Stimulated activated CD8-positive, alpha-beta memory T cell treated with anti-CD3 and anti-CD28 coated beads, Interleukin-7, amount 100 ng/mL, for 4 hours (primary cell): ENCODE data around the gene CASP9.

Experiments used
- DNase-seq, 2 donors: peaks; one replicate each; pipeline ENCODE4 v3.0.0-alpha.2; 2020; ENCODE audit warnings: low read depth in 2 of 2

The CASP9 gene

DNA sequence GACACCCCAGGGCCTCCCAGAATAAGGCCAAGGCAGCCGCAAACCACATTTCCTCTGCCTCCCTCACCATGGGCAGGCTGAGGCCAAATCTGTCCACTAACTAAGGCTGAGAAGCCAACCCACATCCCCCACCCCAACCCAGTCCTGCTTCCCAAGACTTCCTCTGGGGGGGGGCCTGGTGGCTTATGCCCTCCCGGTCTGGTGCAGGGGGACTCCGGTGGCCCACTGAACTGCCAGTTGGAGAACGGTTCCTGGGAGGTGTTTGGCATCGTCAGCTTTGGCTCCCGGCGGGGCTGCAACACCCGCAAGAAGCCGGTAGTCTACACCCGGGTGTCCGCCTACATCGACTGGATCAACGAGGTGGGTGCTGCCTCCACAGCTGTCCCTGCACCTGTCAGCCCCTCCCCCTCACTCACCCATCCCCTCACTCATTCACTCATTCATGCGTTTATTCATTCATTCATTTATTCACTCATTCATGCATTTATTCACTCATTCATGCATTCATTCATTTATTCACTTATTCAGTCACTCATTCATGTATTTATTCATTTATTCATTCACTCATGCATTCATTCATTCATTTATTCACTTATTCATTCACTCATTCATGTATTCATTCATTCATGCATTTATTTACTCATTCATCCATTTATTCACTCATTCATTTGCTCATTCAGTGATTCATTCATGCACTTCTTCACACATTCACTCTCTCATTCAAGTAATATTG is 78.5 kb downstream of the CASP9 start:
- DNase-seq = no peak

DNA sequence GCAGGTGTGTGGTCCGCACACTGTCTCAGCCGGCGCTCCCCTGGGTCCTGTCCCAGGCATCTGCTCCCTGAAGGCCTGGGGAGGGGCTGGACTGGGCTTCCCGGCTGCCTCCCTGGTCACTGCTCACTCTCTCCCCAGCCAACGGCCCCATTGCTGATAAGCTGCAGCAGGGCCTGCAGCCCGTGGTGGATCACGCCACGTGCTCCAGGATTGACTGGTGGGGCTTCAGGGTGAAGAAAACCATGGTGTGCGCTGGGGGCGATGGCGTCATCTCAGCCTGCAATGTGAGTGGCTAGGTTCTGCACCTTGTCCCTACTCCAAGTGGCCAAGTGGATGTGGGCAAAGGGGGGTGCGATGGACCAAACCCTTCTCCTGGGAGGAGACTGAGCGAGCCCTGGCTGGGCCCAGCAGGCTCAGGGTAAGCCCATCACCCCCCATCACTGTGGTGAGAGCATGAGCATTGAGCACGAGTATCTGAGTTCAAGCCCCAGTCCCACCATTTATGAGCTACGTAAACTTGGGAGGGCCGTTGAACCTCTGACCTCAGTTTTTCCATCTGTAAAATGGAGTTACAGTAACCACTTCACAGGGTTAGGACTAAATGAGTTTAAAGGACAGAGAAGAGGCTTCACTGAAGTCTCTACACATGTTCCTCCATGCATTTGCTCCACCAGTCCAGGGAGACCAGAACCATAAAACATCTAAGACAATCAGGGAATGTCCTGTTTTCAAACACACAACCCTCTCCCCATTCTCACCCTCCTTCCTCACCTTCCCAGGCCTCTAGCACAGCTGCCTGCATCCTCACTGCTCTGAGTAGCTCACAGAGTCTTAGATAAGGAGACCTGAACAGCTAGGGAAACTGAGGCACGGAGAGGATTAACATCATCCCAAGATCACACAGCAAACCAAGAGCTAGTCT is 79.3 kb downstream of the CASP9 start:
- DNase-seq = no peak

GRCh38 chr1:15443281-15443680 is 80.7 kb downstream of the CASP9 start:
- DNase-seq = no peak

DNA sequence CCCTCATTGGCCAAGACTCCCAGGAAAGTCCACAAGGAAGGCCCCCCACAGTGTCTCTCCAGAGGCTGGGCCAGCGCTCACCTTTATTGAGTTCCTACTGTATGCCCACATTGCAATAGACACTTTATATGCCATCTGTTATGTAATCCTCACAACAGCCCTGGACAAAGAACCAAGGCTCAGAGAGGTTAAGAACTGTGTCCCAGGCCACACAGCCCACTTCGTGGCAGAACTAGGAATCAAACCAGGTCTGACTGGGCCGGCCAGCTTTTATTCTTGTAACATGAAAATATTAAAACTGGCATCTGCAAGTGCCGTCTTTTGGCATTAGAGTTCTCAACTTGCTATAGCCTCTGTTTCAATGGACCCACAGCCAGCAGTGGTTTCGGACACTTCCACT is 81.3 kb downstream of the CASP9 start:
- DNase-seq = no peak

GRCh38 chr1:15442119-15442518 is 81.9 kb downstream of the CASP9 start:
- DNase-seq = no peak
